Measurements from ENCODE around the gene PAPLN. TPM values are rescaled to one million over a fixed set of nuclear protein-coding genes. Genes with fewer than 3 reads are reported as not detected.

Gene PAPLN
- total RNA-seq, 1 experiment from 2014 or later: 0.75 TPM

DNA sequence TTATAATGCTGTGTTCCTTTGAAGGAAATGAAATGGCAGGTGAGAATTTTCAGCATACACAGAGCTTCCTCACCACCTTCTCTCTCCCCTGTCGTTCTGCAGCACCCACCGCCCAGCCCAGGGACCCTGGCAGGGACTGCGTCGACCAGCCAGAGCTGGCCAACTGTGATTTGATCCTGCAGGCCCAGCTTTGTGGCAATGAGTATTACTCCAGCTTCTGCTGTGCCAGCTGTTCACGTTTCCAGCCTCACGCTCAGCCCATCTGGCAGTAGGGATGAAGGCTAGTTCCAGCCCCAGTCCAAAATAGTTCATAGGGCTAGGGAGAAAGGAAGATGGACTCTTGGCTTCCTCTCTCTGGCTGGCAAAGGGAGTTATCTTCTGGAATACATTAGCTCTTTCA is 35.1 kb downstream of the PAPLN start:
- no peak for DNase-seq (ENCODE audit: low spot score)
- TF ChIP-seq EZH2 (IDR thresholded peaks at IDR 0.05; ENCODE audit: borderline replicate concordance, low read depth, low read length, poor library complexity, severe bottlenecking): no peak
- TF ChIP-seq, protein P1, sequence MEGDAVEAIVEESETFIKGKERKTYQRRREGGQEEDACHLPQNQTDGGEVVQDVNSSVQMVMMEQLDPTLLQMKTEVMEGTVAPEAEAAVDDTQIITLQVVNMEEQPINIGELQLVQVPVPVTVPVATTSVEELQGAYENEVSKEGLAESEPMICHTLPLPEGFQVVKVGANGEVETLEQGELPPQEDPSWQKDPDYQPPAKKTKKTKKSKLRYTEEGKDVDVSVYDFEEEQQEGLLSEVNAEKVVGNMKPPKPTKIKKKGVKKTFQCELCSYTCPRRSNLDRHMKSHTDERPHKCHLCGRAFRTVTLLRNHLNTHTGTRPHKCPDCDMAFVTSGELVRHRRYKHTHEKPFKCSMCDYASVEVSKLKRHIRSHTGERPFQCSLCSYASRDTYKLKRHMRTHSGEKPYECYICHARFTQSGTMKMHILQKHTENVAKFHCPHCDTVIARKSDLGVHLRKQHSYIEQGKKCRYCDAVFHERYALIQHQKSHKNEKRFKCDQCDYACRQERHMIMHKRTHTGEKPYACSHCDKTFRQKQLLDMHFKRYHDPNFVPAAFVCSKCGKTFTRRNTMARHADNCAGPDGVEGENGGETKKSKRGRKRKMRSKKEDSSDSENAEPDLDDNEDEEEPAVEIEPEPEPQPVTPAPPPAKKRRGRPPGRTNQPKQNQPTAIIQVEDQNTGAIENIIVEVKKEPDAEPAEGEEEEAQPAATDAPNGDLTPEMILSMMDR (conservative IDR thresholded peaks at IDR 0.05; ENCODE audit: low read depth, low read length): no peak
- peaks cover 13% of the 10 kb centered on the region for H3K36me3 ChIP-seq (ENCODE audit: insufficient read depth, low read length, poor library complexity, severe bottlenecking)
- ChIA-PET CTCF (no interaction called here), POLR2A (ENCODE audit: low non-redundant PET) (no interaction called here)
- no peak overlapping the region for H3K4me3 ChIP-seq (ENCODE audit: low read depth, low read length, poor library complexity, severe bottlenecking)
- H3K27me3 ChIP-seq (replicated peaks; ENCODE audit: insufficient read depth, low read depth, low read length, poor library complexity): no peaks in the 10 kb centered on the region
- BruUV-seq (replicated peaks): no TSS peak
- H3K27ac ChIP-seq (ENCODE audit: low read depth, low read length, poor library complexity, severe bottlenecking): no peak overlapping the region
- intact Hi-C loops (cut with micrococcal nuclease; ENCODE audit: unreplicated experiment): no loop called here
- H3K9me3 ChIP-seq (ENCODE audit: low read depth, low read length, poor library complexity, severe bottlenecking): no peaks in the 10 kb centered on the region
- no peaks in the 10 kb centered on the region for H3K4me1 ChIP-seq (ENCODE audit: insufficient read depth, low read length, poor library complexity, severe bottlenecking)

DNA sequence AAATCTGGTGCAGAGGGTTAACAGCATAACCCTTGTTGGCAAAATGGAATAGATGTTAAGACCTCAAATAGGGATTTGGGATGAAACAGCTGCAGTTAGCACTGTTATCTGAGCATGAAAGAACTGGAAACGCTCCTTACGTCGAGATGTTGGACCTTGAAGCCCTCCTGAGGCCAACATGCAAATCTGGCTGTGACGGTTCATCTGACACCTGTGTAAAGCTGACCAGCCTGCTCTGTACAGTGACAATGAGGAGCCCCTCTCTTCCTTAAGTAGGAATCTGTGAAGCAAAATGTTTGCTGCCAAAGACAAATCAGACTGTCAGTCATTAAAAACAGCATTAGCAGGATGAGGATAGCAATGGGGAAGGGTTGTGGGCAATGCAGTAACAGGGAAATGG is 36.5 kb downstream of the PAPLN start:
- Histone ChIP-seq H3K27ac (ENCODE audit: low read depth, low read length, poor library complexity, severe bottlenecking) (no peak overlapping the region), H3K4me1 (ENCODE audit: insufficient read depth, low read length, poor library complexity, severe bottlenecking) (no peaks in the 10 kb centered on the region), H3K27me3 (replicated peaks; ENCODE audit: insufficient read depth, low read depth, low read length, poor library complexity) (no peaks in the 10 kb centered on the region), H3K36me3 (ENCODE audit: insufficient read depth, low read length, poor library complexity, severe bottlenecking) (peaks cover 13% of the 10 kb centered on the region), H3K9me3 (ENCODE audit: low read depth, low read length, poor library complexity, severe bottlenecking) (no peaks in the 10 kb centered on the region), H3K4me3 (ENCODE audit: low read depth, low read length, poor library complexity, severe bottlenecking) (no peak overlapping the region)
- TF ChIP-seq, protein P1 (conservative IDR thresholded peaks at IDR 0.05; ENCODE audit: low read depth, low read length): no peak
- BruUV-seq (replicated peaks): no TSS peak
- intact Hi-C loops (cut with micrococcal nuclease; ENCODE audit: unreplicated experiment): no loop called here
- DNase-seq (ENCODE audit: low spot score): no peak
- ChIA-PET CTCF (no interaction called here), POLR2A (ENCODE audit: low non-redundant PET) (no interaction called here)

DNA sequence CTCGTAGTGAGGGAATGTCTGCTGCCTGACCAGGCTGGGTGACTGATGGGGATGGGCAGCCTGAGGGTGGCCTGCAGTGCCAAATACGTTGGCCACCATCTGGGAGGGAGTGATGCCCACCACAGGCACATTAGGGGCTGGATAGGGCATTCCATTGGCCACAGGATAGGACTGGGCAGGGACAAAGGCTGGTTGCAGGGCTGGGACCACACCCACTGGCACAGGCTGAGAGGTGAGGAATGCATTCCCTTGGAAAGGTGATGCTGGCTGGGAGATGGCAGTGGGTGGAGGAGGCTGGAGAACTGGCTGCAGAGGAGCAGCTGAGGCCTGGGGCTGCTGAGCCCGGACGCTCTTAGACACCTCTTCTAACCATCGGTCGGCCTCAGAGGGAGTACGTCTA is 39.5 kb downstream of the PAPLN start:
- H3K4me1 ChIP-seq (ENCODE audit: insufficient read depth, low read length, poor library complexity, severe bottlenecking): no peaks in the 10 kb centered on the region
- TF ChIP-seq, protein P1 (conservative IDR thresholded peaks at IDR 0.05; ENCODE audit: low read depth, low read length): no peak
- TF ChIP-seq EZH2 (IDR thresholded peaks at IDR 0.05; ENCODE audit: borderline replicate concordance, low read depth, low read length, poor library complexity, severe bottlenecking): no peak
- no TSS peak for BruUV-seq (replicated peaks)
- no peak overlapping the region for H3K27ac ChIP-seq (ENCODE audit: low read depth, low read length, poor library complexity, severe bottlenecking)
- H3K36me3 ChIP-seq (ENCODE audit: insufficient read depth, low read length, poor library complexity, severe bottlenecking): peaks cover 24% of the 10 kb centered on the region
- H3K4me3 ChIP-seq (ENCODE audit: low read depth, low read length, poor library complexity, severe bottlenecking): no peak overlapping the region
- intact Hi-C loops (cut with micrococcal nuclease; ENCODE audit: unreplicated experiment): no loop called here
- ChIA-PET POLR2A (ENCODE audit: low non-redundant PET) (interaction anchor here (0.6 kb wide), 1 partner anchor 615 kb away, joined by 6 read pairs; no protein-coding TSS in a partner anchor), CTCF (no interaction called here)
- no peak for DNase-seq (ENCODE audit: low spot score)
- H3K9me3 ChIP-seq (ENCODE audit: low read depth, low read length, poor library complexity, severe bottlenecking): no peaks in the 10 kb centered on the region
- H3K27me3 ChIP-seq (replicated peaks; ENCODE audit: insufficient read depth, low read depth, low read length, poor library complexity): no peaks in the 10 kb centered on the region
